Endothelial cell of umbilical vein (primary cell): ENCODE measurements around the gene DAB2IP.

Experiments used
- CTCF ChIP-seq, 2 donors: IDR thresholded peaks; 1 replicate in 1 of 2; 2 replicates in 1 of 2; pipeline ENCODE4 v1.5.1; 2011; ENCODE audit warnings: low read length in 2 of 2, mild to moderate bottlenecking in 2 of 2, moderate library complexity in 2 of 2, control low read depth in 1 of 2, inconsistent platforms in 1 of 2, low read depth in 1 of 2; ENCODE audit not compliant: insufficient read depth in 1 of 2; ENCODE audit errors: extremely low read depth in 1 of 2
- EZH2 ChIP-seq: IDR thresholded peaks from 2 replicates; pipeline ENCODE4 v1.6.1; 2012; ENCODE audit warnings: borderline replicate concordance, low read depth, mild to moderate bottlenecking, moderate library complexity, low read length, inconsistent platforms; ENCODE audit not compliant: severe bottlenecking
- JUN ChIP-seq: IDR thresholded peaks from 2 replicates; pipeline ENCODE4 v1.6.1; 2011; ENCODE audit warnings: borderline replicate concordance, low read depth; ENCODE audit not compliant: insufficient read length, insufficient read depth
- MYC ChIP-seq: IDR thresholded peaks from one replicate; pipeline ENCODE4 v1.6.1; 2011; ENCODE audit warnings: mild to moderate bottlenecking, low read depth, low read length
- POLR2A ChIP-seq: IDR thresholded peaks from 2 replicates; pipeline ENCODE4 v1.6.1; 2012; ENCODE audit warnings: low read depth, mild to moderate bottlenecking, control low read depth, low read length
- POLR2AphosphoS5 ChIP-seq: IDR thresholded peaks from 2 replicates; pipeline ENCODE4 v1.6.1; 2012; ENCODE audit warnings: low read depth, mild to moderate bottlenecking, control low read depth, low read length, moderate library complexity; ENCODE audit not compliant: insufficient read depth

- TF ChIP-seq EZH2 (no peak), CTCF (IDR thresholded peaks at IDR 0.05; ENCODE audit: extremely low read depth in 1 of 2, insufficient read depth in 1 of 2, low read depth in 1 of 2, low read length in 2 of 2) (no peak), POLR2AphosphoS5 (no peak), MYC (no peak), JUN (no peak), POLR2A (no peak)
These were observed 47.2 kb upstream of the DAB2IP start for GRCh38 chr9:121604242-121604641.
